IPS-NIHi11 (cell line): ENCODE results near the gene MEIOB.

Source experiments
- DNase-seq: peaks from one replicate; pipeline ENCODE4 v3.0.0; 2012; ENCODE audit warnings: mixed read lengths, low spot score

MEIOB gene

GRCh38 chr16:1828645-1829410 lies 43.1 kb downstream of the MEIOB start:
- DNase-seq, result no peak

DNA sequence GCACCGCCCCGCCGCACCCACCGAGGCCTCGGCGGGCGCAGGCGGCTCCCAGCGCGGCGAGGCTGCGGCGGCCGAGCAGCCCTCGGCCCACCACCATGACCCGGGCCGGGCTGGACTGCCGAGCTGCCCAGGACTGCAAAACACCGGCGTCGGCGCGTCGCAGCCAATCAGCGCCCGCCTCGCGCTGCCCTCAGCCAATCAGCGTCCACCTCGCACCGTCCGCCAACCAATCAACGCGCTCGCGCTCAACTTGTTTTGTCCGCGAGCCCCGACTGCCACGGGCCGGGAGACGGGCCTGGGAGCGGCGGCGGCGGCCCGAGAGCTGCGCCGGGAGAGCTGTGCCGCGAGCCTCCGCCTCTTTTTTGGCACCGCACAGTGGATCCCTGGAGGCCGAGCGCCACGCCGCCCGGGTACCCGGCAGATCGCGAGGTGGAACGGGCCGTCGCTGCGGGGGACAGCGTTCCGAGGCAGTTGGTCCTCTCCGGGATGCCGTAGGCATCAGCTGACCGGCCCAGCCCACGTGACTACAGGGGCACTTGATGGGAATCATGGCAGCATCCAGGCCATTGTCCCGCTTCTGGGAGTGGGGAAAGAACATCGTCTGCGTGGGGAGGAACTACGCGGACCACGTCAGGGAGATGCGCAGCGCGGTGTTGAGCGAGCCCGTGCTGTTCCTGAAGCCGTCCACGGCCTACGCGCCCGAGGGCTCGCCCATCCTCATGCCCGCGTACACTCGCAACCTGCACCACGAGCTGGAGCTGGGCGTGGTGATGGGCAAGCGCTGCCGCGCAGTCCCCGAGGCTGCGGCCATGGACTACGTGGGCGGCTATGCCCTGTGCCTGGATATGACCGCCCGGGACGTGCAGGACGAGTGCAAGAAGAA lies 45.0 kb downstream of the MEIOB start, which contains the start of the genes FAHD1 and HAGH:
Gene FAHD1 (plus strand): TSS at position 516 of the 883 bp plus-strand sequence. CDS start 33 bp downstream, at position 549.
Gene HAGH (minus strand): TSS at position 135 of the 883 bp plus-strand sequence. CDS start 38 bp downstream, at position 97.
- DNase-seq, result peak; percentile 100

DNA sequence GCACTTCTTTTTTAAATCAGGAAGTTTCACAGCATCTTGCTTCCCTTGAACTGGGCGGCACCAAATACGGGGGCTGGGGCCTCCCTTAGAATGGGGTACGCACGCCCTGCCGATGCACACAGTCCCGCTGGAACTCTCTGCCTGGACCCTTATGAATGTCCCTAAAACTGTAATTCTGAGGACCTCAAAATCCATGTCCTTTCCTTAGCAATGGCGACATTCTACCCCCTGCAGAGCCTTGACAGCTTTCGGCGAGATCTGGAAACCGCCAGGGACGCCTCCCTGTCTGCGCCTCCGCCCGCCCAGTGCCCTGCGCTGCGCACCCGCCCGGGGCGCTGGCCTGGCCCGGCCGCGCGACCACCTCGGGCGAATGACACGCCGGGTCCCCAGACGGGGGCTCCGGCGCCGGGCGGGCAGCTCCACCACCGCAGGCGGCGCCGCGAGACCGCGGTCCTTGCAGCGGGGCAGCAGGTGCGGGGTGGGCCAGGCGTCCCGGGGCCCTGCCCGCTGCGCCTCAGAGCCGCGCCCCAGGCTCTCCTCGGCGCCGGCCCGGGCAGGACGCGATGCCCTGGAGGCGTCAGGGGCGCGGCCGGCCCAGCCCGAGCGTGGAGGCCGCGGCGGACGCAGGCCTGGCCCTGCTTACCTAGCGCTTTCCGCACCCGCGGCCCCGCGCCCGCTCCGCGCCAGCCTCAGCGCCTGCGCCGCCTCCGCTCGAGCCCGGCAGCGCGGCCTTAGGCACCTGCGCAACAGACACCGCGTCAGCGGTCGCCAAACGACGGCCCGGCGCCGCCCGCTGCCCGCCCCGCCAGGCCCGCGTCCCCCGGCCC lies 45.9 kb downstream of the MEIOB start:
- peak; percentile 89 for DNase-seq

GRCh38 chr16:1825381-1825863 lies 46.5 kb downstream of the MEIOB start:
- DNase-seq, result no peak

DNA sequence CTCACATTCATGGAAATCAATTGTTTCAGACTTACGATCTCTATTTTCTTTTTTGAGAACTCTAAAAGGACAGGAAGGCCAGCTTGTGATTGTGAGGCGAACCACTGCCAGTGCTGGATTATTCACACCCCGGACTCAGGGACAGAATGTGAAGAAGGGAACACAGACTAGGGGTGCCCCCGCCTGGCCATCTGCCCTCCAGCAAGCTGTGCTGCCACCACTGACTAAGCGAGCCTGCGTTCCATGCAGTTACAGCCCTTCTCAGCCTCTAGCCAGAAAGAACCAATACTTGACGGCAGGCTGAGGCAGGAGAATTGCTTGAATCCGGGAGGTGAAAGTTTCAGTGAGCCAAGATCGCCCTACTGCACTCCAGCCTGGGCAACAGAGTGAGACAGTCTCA lies 48.1 kb downstream of the MEIOB start:
- DNase-seq, result peak; percentile 49

DNA sequence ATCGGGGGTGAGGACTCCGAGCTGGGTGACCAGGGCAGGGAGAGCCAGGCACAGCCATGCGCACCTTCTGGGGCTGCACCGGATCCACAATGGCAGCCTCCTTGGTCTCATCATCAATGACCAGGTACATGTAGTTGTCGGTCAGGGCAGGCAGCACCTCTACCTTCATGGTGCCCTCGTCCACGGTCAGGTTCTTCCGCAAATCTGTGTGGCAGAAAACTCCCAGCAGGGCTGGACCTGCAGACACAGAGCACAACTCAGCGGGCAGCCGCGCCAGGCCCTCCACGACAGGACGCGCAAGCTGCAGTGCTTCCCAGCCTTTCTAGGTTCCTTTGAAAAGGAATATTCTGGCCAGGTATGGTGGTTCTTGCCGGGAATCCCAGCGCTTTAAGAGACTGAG lies 49.2 kb downstream of the MEIOB start:
- DNase-seq, result no peak

GRCh38 chr16:1821861-1822611 lies 49.9 kb downstream of the MEIOB start:
- no peak for DNase-seq

DNA sequence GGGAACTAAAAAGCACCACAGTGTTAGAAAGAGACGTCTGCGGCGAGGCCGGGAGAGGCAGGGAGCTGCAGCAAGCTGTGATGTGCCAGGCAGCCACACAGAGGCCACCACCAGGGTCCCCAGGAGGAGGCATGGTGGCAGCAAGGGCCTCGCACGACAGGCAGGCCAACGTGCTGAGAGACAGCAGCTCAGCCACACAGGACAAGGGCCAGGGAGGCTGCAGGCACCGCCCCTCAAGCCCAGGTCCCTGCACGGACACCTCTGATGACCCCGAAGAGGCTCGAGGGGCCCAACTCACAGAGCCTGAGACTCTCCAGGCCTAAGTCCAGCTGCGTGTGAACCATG lies 51.0 kb downstream of the MEIOB start:
- no peak for DNase-seq

GRCh38 chr16:1820096-1820945 lies 51.6 kb downstream of the MEIOB start:
- DNase-seq, result no peak

GRCh38 chr16:1819611-1820010 lies 52.4 kb downstream of the MEIOB start:
- no peak for DNase-seq

DNA sequence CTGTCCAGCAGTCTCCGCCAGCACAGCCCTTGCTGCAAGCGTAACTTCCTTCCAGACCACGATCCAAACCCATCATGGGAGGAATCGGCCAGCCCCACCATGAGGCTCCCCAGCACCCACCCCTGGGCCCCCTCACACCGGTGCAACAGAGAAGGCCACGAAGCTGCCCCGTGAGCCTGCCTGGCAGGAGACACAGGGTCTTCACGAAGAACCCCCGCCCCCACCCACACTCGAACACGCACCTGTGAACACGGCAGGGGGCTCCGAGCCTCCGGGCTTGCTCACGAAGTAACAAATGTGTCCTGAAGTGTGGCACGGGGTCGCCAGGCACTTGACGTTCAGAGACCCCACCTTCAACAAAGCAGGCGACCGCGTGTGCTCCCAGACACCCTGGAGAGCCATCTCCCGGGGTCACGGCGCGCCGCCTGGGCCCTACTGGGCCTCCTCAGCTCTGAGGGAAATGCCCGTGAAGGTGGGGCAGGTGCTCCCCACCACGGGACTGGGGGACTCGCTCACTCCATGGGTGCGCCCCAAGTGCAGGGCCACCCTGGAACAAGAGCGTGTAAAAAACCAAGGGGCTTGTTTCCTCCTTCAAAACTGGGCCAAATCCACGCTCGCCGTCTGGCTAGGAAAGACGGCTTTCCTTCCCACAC lies 53.0 kb downstream of the MEIOB start:
- no peak for DNase-seq

DNA sequence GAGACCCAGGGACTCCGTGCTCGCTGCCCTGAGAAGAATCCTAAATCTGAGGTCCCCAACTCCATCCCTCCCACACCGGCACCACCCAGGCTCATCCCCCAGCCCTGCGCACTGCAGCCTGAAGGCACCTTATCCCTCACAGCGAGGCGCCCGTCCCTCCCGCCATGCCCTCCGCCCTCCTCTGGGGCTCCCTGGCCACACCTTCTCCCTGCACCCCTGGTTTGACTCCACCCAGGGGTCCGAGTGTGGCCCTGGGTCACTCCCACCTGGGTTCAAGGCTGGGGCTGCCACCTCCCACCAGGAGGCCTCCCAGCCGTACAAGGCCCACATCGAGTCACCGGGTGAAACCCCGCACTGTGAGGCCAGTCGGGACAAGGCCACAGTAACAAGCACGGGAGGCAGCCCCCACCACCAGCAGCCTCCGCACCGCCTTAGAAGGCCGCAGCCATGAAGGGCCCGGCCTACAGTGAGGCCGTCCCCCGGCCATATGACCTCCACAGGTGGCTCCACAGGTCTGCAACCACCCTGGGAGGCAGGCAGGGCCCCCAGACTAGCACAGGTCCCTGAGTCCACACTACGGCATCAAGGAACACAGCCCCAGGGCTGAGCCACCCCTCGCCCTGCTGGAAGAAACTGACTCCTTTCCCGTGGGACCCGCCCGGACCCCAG lies 53.6 kb downstream of the MEIOB start:
- no peak for DNase-seq

GRCh38 chr16:1817716-1818115 lies 54.2 kb downstream of the MEIOB start:
- DNase-seq, result no peak

- DNase-seq, result no peak
These were observed 54.7 kb downstream of the MEIOB start for GRCh38 chr16:1817276-1817589.

DNA sequence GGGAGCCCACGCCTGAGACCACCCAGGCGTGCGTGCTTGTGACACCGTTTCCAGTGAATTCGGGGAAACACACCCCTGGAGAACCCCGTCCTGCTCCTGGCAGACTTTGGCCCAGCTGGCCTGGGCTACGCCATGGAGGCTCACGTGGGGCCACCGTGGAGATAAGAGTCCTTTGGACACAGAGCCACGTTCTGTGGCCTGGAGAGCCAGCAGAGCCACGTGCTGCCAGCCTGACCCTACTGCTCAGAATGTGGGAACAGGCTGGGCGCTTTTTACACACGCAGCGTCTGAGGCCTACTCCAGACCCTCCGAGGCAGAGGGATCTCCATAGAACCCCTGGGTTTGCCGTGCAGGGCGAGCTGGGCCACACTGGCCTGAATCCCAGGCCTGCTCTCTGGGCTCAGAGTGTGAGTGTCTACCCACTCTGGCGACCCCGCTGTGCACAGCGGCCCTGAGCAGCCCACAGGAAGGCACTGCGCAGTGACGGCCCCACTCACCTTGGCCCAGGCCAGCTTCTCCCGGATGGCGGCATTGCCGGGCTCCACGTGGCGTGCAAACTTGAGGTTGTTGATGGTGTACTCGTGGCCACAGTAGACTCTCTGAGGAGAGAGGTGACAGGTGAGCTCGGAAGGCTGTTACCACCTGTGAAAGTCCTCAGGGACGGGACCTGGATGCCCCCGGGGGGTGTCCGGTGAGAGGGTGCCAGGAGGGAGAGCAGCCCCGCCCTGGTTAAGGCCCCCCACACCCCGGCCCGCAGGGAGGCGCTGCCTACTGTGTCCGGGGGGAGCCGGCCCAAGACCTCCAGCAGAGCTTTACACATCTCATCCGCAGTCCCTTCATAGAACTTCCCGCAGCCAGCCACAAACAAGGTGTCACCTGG lies 55.3 kb downstream of the MEIOB start:
- no peak for DNase-seq

GRCh38 chr16:1815461-1815860 lies 56.5 kb downstream of the MEIOB start:
- DNase-seq, result no peak

DNA sequence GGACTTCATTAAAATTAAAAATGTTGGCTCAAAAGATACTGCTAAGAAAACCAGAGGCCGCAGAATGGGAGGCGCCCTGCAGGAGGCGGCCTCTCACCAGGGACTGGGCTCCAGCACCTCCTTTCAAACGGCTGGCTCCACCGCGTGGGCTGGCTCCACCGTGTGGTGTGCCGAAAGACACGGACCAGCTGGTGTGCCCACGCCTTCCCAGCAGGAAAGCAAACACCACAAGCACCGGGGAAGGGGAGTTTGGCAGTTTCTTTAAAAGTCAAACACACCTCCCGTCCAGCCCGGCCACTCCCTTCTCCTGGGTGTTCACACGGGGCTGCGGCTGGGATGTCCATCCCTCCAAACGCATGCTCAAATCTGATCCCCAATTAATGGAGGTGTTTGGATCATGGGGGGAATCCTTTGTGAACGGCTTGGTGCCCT lies 59.2 kb downstream of the MEIOB start:
- DNase-seq, result peak; percentile 80

DNA sequence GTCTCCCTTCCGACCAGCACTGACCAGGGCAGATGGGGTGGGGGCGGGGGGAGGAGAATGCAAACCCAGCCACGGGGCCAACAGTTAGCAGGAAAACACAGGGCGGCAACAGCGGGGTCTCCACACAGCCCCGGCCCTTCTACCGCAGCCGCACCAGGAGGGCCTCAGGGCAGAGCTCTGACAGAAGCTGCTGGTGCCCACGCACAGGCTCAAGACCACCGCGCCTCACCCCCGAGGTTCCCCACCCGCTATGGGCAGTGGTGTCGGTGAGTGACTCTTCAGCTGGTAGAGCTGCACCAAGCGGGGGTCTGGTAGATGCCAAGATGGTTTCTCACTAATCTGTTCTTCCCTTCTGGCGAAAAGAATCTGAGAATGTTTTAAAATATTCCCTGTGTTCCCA lies 61.4 kb downstream of the MEIOB start:
- no peak for DNase-seq
